Sigmoid colon (tissue), 7 donors: ENCODE measurements around the gene RNF144A. TPM values are rescaled to one million over a fixed set of nuclear protein-coding genes. Genes with fewer than 3 reads are reported as not detected.

Experiments
- DNase-seq: peaks from one replicate; pipeline ENCODE4 v3.0.0-alpha.2; 2019
- H3K27ac ChIP-seq, 4 donors: fragments of 200-600 bp; sonication (generic); one replicate each; pipeline ENCODE4 v1.5.1; 2016 to 2019; ENCODE audit warnings: mild to moderate bottlenecking in 1 of 4
- H3K27me3 ChIP-seq, 3 donors: fragments of 200-600 bp; sonication (generic); one replicate each; pipeline ENCODE4 v1.5.1; 2019; ENCODE audit warnings: mild to moderate bottlenecking in 1 of 3
- H3K36me3 ChIP-seq, 4 donors: fragments of 200-600 bp; sonication (generic); one replicate each; pipeline ENCODE4 v1.5.1; 2016 to 2019
- H3K4me1 ChIP-seq, 4 donors: fragments of 200-600 bp; sonication (generic); one replicate each; pipeline ENCODE4 v1.5.1; 2017 to 2019
- H3K4me3 ChIP-seq, 4 donors: fragments of 200-600 bp; sonication (generic); one replicate each; pipeline ENCODE4 v1.5.1; 2017 to 2019; ENCODE audit warnings: mild to moderate bottlenecking in 2 of 4, moderate library complexity in 1 of 4
- H3K9me3 ChIP-seq, 4 donors: fragments of 200-600 bp in 3 of 4; sonication (generic) in 3 of 4; one replicate each; pipeline versions ENCODE4 v1.5.1 to v1.6.1; 2013 to 2019
- EP300 ChIP-seq, 4 donors: sonication (generic); formaldehyde crosslinking; IDR thresholded peaks; one replicate each; pipeline ENCODE4 v1.6.1; 2017; ENCODE audit warnings: antibody characterized with exemption in 4 of 4
- POLR2A ChIP-seq, 2 donors: fragments of 450-650 bp; IDR thresholded peaks; one replicate each; pipeline ENCODE4 v1.6.1; 2016; ENCODE audit warnings: antibody characterized with exemption in 2 of 2, mild to moderate bottlenecking in 2 of 2, moderate library complexity in 2 of 2
- POLR2AphosphoS5 ChIP-seq, 4 donors: sonication (generic); formaldehyde crosslinking; IDR thresholded peaks; one replicate each; pipeline ENCODE4 v1.6.1; 2017; ENCODE audit warnings: antibody characterized with exemption in 4 of 4
- WGBS, 2 donors: extraction: QIAGEN DNeasy Blood & Tissue Kit; methylation state at CpG; one replicate each; pipeline ENCODE4 v1.1.7; 2013; 5-methylcytosine and 5-hydroxymethylcytosine counted together
- intact Hi-C: fragments of 100-400 bp; cut with DNase I; formaldehyde crosslinking; loops from one replicate; pipeline ENCODE4 v1.15.1; 2023
- polyA plus RNA-seq, 3 donors: library from polyadenylated mRNA; stranded (reverse); fragments of 200-250 nt; gene quantifications; one replicate each; pipeline ENCODE4 v1.2.3, GENCODE V29; 2013
- total RNA-seq, 4 donors: library from RNA; depleted of rRNA; stranded (reverse); fragments of >200 nt; gene quantifications; one replicate each; pipeline ENCODE4 v1.1.0, GENCODE V29; 2016
- TF ChIP-seq, protein P1 (sequence below), 4 experiments: fragments of 450-650 bp in 3 of 4; fragments of 200-600 bp in 1 of 4; IDR thresholded peaks; one replicate each; pipeline ENCODE4 v1.5.1; 2016 to 2019; ENCODE audit warnings: antibody characterized with exemption in 4 of 4, mild to moderate bottlenecking in 3 of 4, moderate library complexity in 2 of 4
- donor health status: healthy with polysubstance abuse.
- donor health status: Bipolar disorder and iron deficiency.
- donor health status: healthy.

Gene RNF144A
- total and polyA plus RNA-seq, 7 donors = 4.8 to 14.2 (median 12.1) TPM

DNA sequence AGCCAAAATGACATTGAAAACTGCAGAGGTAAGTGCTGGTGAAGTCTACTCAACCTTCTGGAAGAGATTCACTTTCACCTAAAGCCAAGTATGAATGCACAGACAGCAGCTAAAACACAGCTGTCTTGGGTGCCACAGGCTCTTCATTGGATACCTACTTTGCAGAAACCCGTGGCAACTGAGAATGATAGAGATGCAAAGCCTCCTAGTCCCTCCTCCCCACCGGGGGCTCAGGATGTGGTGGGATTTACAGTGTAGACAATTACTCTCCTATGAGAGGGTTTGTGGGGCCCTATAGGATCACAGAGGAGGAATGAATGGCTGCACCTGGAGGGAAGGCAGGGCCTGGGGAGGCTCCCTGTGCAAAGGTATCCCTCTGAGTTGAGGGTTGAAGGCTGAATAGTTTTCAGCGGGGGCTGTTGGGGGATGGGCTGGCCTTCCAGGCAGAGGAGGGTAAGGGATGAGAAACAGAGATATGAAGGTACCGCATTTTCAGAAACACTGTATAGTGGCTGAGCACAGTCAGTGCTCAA, 131.6 kb downstream of the RNF144A start:
- Histone ChIP-seq H3K9me3 (no peaks in the 10 kb centered on the region), H3K27me3 (no peaks in the 10 kb centered on the region), H3K36me3 (no peaks in the 10 kb centered on the region), H3K27ac (no peak overlapping the region), H3K4me3 (no peak overlapping the region), H3K4me1 (peaks cover 0 to 5% (median 2%) of the 10 kb centered on the region in 4 donors)
- TF ChIP-seq POLR2A (IDR thresholded peaks at IDR 0.05) (no peak), EP300 (IDR thresholded peaks at IDR 0.05) (no peak), POLR2AphosphoS5 (IDR thresholded peaks at IDR 0.05) (no peak)
- TF ChIP-seq, protein P1, sequence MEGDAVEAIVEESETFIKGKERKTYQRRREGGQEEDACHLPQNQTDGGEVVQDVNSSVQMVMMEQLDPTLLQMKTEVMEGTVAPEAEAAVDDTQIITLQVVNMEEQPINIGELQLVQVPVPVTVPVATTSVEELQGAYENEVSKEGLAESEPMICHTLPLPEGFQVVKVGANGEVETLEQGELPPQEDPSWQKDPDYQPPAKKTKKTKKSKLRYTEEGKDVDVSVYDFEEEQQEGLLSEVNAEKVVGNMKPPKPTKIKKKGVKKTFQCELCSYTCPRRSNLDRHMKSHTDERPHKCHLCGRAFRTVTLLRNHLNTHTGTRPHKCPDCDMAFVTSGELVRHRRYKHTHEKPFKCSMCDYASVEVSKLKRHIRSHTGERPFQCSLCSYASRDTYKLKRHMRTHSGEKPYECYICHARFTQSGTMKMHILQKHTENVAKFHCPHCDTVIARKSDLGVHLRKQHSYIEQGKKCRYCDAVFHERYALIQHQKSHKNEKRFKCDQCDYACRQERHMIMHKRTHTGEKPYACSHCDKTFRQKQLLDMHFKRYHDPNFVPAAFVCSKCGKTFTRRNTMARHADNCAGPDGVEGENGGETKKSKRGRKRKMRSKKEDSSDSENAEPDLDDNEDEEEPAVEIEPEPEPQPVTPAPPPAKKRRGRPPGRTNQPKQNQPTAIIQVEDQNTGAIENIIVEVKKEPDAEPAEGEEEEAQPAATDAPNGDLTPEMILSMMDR (IDR thresholded peaks at IDR 0.05) = no peak
- DNase-seq = no peak
- 76 to 87% methylated on average over 4 of the region's 4 CpGs for WGBS, 2 donors
- intact Hi-C loops = no loop called here

DNA sequence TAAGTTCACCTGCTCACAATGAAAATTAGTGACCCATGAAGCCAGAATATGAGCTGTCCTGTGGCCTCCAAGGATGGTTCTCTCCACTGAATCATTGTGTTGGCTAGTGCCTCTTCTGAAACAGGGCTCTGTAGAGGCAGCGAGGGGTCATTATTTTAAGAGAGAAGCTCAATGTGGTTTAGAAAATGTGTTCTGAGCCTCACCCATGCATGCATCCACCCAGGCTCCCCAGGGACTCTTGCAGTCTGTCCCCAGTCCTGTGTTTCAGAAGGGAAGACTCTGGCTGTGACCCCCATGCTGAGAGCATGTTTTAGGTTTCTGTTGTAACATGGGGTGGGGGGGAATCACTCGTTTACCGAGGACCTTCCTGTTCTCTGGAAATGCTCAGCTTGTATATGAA, 135.2 kb downstream of the RNF144A start:
- Histone ChIP-seq H3K27ac (no peak overlapping the region), H3K4me1 (peaks cover 0 to 6% (median 0%) of the 10 kb centered on the region in 4 donors), H3K27me3 (no peaks in the 10 kb centered on the region), H3K36me3 (no peaks in the 10 kb centered on the region), H3K4me3 (no peak overlapping the region), H3K9me3 (no peaks in the 10 kb centered on the region)
- WGBS, 2 donors = 58 to 88% methylated on average over 3 of the region's 3 CpGs
- DNase-seq = no peak
- intact Hi-C loops = no loop called here
- no peak for TF ChIP-seq EP300 (IDR thresholded peaks at IDR 0.05)
- TF ChIP-seq, protein P1 (IDR thresholded peaks at IDR 0.05) = no peak
- TF ChIP-seq POLR2AphosphoS5 (IDR thresholded peaks at IDR 0.05) = no peak
- no peak for TF ChIP-seq POLR2A (IDR thresholded peaks at IDR 0.05)

DNA sequence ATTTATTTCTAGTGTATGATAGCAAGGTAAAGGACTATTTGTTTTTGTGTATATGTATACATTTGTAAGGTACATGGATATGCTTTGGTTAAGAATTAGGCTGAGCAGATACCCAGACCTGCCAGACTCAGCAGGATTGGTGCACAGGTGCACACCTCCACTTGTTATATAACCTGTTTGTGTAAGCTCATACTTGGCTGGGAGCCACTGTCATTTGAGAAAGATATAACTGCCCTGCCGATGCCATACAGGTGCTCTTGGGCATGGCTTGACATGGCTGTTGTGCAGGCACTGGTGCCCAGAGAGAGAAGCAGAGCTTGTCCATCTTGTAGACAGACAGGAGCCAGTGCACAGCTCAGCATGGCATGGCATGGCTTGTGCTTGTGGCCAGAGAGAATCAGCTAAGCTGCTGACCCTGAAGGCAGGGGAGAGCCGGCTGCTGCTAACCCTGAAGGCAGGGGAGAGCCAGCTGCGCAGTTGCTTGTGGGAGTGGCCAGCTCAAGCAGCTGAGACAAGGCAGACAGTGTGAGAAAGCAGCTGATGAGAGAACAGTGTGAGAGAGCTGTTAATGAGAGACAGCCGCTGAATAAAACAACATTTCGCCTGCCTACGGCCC, 136.5 kb downstream of the RNF144A start:
- peaks cover 0 to 6% (median 0%) of the 10 kb centered on the region in 4 donors for H3K4me1 ChIP-seq
- TF ChIP-seq POLR2AphosphoS5 (IDR thresholded peaks at IDR 0.05) (no peak), EP300 (IDR thresholded peaks at IDR 0.05) (no peak), POLR2A (IDR thresholded peaks at IDR 0.05) (no peak)
- TF ChIP-seq, protein P1 (IDR thresholded peaks at IDR 0.05) = no peak
- WGBS, 2 donors = 32 to 61% methylated on average over 6 of the region's 6 CpGs

DNA sequence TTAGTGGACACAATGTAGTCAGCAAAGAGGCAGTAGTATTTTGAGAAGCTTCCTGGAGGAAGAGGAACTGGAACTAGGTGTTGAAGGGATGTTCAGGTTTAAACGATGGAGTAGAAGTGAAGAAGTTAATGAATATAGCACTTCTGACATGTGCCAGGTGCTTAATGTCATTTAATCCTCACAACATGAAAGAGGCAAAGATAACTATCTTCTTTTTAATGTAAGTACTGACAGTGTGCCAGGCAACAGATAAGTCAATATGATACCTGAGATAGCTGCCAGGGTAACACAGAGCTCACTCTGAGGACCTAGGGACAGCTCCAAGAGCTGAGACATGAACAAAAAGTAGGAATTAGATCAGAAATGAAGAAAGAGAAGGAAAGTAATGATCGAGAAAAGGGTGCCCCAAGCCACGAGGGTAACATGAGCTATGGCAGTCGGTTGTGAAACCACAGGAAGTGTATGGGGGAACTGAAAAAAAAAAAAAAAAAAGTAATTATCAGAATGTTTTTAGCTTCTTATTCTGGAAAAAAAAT, 140.7 kb downstream of the RNF144A start:
- Histone ChIP-seq H3K4me3 (no peak overlapping the region), H3K36me3 (no peaks in the 10 kb centered on the region), H3K27me3 (no peaks in the 10 kb centered on the region), H3K27ac (no peak overlapping the region), H3K4me1 (peaks cover 0 to 34% (median 25%) of the 10 kb centered on the region in 4 donors), H3K9me3 (no peaks in the 10 kb centered on the region)
- TF ChIP-seq, protein P1 (IDR thresholded peaks at IDR 0.05) = no peak
- no peak for TF ChIP-seq EP300 (IDR thresholded peaks at IDR 0.05)
- no peak for TF ChIP-seq POLR2A (IDR thresholded peaks at IDR 0.05)
- TF ChIP-seq POLR2AphosphoS5 (IDR thresholded peaks at IDR 0.05) = no peak
- no peak for DNase-seq
- 25 to 74% methylated on average over 4 of the region's 4 CpGs for WGBS, 2 donors
- intact Hi-C loops = no loop called here

More for the DNA sequence above, 136.5 kb downstream of the RNF144A start:
- Histone ChIP-seq H3K27me3 (no peaks in the 10 kb centered on the region), H3K27ac (no peak overlapping the region), H3K9me3 (no peaks in the 10 kb centered on the region), H3K36me3 (no peaks in the 10 kb centered on the region), H3K4me3 (no peak overlapping the region)
- intact Hi-C loops = no loop called here
- DNase-seq = peak; percentile 68
